Gastrocnemius medialis (tissue), 4 donors: ENCODE measurements around the gene RPS6KB2.

Source experiments
- POLR2A ChIP-seq, 2 donors: fragments of 450-650 bp; IDR thresholded peaks; one replicate each; pipeline ENCODE4 v1.6.1; 2017; ENCODE audit warnings: antibody characterized with exemption in 2 of 2, mild to moderate bottlenecking in 2 of 2, moderate library complexity in 2 of 2
- TF ChIP-seq, protein P1 (sequence below), 5 experiments: fragments of 450-650 bp in 3 of 5; fragments of 200-600 bp in 2 of 5; sonication (generic) in 2 of 5; IDR thresholded peaks in 4 of 5; conservative IDR thresholded peaks in 1 of 5; 1 replicate in 4 of 5; 2 replicates in 1 of 5; pipeline ENCODE4 v1.5.1; 2016 to 2019; ENCODE audit warnings: antibody characterized with exemption in 5 of 5, mild to moderate bottlenecking in 3 of 5, moderate library complexity in 3 of 5

DNA sequence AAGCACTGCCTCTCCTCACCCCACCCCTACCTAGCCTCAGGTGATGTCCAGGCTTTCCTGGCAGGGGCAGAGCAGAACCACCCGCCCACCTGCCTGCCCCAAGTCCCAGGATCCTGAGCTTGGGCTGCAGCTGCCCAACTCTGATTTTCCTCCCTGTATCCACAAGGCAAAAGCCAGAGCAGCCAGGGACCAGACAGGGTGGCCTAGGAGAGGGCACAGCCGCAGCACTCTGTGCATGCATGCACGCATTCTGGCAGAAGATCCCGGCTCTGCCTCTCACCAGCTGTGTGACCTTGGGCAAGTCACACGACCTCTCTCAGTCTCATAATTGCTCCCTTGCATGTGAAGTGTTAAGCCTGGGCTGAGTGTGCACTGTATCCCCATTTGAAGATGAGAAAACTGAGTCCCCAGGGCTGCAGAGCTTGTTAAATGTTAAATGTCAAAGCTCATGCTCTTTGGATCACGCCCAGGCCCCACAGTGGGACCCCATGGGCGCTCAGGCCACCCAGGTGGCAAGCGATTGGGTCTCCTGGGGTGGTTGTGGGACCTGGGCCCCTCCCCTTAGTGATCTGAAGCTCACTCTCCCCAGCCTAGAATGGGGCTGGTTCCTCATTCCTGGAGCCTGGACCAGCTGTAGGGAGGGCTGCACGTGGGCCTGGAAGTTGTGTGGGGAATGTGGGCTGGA lies 15.7 kb upstream of the RPS6KB2 start:
- TF ChIP-seq, protein P1, sequence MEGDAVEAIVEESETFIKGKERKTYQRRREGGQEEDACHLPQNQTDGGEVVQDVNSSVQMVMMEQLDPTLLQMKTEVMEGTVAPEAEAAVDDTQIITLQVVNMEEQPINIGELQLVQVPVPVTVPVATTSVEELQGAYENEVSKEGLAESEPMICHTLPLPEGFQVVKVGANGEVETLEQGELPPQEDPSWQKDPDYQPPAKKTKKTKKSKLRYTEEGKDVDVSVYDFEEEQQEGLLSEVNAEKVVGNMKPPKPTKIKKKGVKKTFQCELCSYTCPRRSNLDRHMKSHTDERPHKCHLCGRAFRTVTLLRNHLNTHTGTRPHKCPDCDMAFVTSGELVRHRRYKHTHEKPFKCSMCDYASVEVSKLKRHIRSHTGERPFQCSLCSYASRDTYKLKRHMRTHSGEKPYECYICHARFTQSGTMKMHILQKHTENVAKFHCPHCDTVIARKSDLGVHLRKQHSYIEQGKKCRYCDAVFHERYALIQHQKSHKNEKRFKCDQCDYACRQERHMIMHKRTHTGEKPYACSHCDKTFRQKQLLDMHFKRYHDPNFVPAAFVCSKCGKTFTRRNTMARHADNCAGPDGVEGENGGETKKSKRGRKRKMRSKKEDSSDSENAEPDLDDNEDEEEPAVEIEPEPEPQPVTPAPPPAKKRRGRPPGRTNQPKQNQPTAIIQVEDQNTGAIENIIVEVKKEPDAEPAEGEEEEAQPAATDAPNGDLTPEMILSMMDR (IDR thresholded peaks at IDR 0.05 in 4 of 5, conservative IDR thresholded peaks at IDR 0.05 in 1 of 5): no peak
- TF ChIP-seq POLR2A (IDR thresholded peaks at IDR 0.05): no peak
